GOT3 (cell line): ENCODE measurements around the gene NNMT.
A peak's percentile ranks its signal among the peaks of the same experiment; 100 is the strongest.

Source experiments
- DNase-seq: peaks from one replicate; lab custom pipeline; 2025; ENCODE audit warnings: mixed read lengths; lab: John Stamatoyannopoulos, UW

NNMT gene

GRCh38 chr11:114295676-114296604 is at the start of gene NNMT:
TSS of gene NNMT (plus strand) at chr11:114296399. CDS start at chr11:114296557, 158 bp downstream.
- DNase-seq: peak; percentile 8

GRCh38 chr11:114247070-114247789 is 49.0 kb upstream of the NNMT start:
- DNase-seq: no peak

GRCh38 chr11:114250180-114250579 is 46.0 kb upstream of the NNMT start:
- DNase-seq: no peak

- DNase-seq: no peak
Observed at GRCh38 chr11:114250993-114251814, 45.0 kb upstream of the NNMT start.

GRCh38 chr11:114251815-114252337 is 44.3 kb upstream of the NNMT start:
- DNase-seq: no peak

- no peak for DNase-seq
Observed at GRCh38 chr11:114252767-114253166, 43.4 kb upstream of the NNMT start.

GRCh38 chr11:114253771-114254170 is 42.4 kb upstream of the NNMT start:
- DNase-seq: no peak

GRCh38 chr11:114254571-114255146 is 41.5 kb upstream of the NNMT start:
- no peak for DNase-seq

GRCh38 chr11:114255289-114255688 is 40.9 kb upstream of the NNMT start:
- no peak for DNase-seq

- DNase-seq: no peak
Observed at GRCh38 chr11:114256176-114256966, 39.8 kb upstream of the NNMT start.

GRCh38 chr11:114256967-114257286 is 39.3 kb upstream of the NNMT start:
- DNase-seq: no peak

GRCh38 chr11:114257621-114258558 is 38.3 kb upstream of the NNMT start:
- DNase-seq: no peak

GRCh38 chr11:114258696-114259095 is 37.5 kb upstream of the NNMT start:
- DNase-seq: no peak

- no peak for DNase-seq
Observed at GRCh38 chr11:114259124-114259526, 37.1 kb upstream of the NNMT start.

- DNase-seq: no peak
Observed at GRCh38 chr11:114259551-114259983, 36.6 kb upstream of the NNMT start.

- DNase-seq: no peak
Observed at GRCh38 chr11:114260077-114260476, 36.1 kb upstream of the NNMT start.

- no peak for DNase-seq
Observed at GRCh38 chr11:114260483-114260882, 35.7 kb upstream of the NNMT start.

GRCh38 chr11:114261791-114262190 is 34.4 kb upstream of the NNMT start:
- DNase-seq: no peak

- no peak for DNase-seq
Observed at GRCh38 chr11:114262681-114263512, 33.3 kb upstream of the NNMT start.
